ENCODE data around the gene TPP1.
A peak's percentile ranks its signal among the peaks of the same experiment; 100 is the strongest.

TPP1 gene

DNA sequence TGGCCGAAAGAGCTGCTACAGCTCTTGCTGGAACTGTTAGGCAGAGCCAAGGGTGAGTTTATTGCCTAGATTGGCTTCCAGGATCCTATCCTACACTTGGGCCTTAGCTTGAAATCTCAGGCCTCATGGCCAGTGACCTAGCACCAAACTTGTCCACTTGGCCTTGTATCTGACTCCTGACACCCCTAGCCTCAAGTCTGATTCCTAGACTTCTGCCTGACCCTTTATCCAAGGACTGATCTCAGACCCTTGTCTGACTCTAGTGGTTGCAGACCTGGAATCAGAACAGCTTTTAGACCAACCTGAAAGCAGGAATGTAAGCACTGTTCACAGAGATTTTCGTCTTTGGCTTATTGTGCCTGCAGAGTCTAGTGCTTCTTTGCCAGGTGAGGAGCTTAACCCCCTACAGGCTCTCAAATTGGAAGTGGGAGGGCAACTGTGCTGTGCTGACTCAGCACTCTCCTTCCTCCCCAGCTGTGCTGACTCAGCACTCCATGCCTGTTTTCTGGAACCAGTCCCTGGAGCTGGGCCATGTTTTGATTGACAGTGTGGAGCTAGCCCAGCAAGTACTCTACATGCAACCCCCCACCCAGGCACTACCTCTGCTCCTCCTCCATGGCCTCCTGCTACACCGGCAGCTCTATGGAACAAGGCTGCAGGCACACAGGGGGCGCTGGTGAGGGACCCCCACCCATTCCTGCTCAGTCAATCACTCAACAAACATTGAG is 50.9 kb downstream of the TPP1 start:
- TF ChIP-seq, protein P1, sequence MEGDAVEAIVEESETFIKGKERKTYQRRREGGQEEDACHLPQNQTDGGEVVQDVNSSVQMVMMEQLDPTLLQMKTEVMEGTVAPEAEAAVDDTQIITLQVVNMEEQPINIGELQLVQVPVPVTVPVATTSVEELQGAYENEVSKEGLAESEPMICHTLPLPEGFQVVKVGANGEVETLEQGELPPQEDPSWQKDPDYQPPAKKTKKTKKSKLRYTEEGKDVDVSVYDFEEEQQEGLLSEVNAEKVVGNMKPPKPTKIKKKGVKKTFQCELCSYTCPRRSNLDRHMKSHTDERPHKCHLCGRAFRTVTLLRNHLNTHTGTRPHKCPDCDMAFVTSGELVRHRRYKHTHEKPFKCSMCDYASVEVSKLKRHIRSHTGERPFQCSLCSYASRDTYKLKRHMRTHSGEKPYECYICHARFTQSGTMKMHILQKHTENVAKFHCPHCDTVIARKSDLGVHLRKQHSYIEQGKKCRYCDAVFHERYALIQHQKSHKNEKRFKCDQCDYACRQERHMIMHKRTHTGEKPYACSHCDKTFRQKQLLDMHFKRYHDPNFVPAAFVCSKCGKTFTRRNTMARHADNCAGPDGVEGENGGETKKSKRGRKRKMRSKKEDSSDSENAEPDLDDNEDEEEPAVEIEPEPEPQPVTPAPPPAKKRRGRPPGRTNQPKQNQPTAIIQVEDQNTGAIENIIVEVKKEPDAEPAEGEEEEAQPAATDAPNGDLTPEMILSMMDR (conservative IDR thresholded peaks at IDR 0.05; ENCODE audit: low read length): no peak
- H3K4me3 ChIP-seq (ENCODE audit: low read length): no peak overlapping the region
- peak; percentile 57 for DNase-seq (ENCODE audit: low read depth)

GRCh38 chr11:6567371-6567745 is 51.9 kb downstream of the TPP1 start:
- TF ChIP-seq, protein P1 (conservative IDR thresholded peaks at IDR 0.05; ENCODE audit: low read length): no peak
- DNase-seq (ENCODE audit: low read depth): no peak
- no peak overlapping the region for H3K4me3 ChIP-seq (ENCODE audit: low read length)

GRCh38 chr11:6566704-6567370 is 52.4 kb downstream of the TPP1 start:
- no peak for DNase-seq (ENCODE audit: low read depth)
- TF ChIP-seq, protein P1 (conservative IDR thresholded peaks at IDR 0.05; ENCODE audit: low read length): no peak
- no peak overlapping the region for H3K4me3 ChIP-seq (ENCODE audit: low read length)

GRCh38 chr11:6565988-6566703 is 53.1 kb downstream of the TPP1 start:
- TF ChIP-seq, protein P1 (conservative IDR thresholded peaks at IDR 0.05; ENCODE audit: low read length): no peak
- no peak overlapping the region for H3K4me3 ChIP-seq (ENCODE audit: low read length)
- no peak for DNase-seq (ENCODE audit: low read depth)

DNA sequence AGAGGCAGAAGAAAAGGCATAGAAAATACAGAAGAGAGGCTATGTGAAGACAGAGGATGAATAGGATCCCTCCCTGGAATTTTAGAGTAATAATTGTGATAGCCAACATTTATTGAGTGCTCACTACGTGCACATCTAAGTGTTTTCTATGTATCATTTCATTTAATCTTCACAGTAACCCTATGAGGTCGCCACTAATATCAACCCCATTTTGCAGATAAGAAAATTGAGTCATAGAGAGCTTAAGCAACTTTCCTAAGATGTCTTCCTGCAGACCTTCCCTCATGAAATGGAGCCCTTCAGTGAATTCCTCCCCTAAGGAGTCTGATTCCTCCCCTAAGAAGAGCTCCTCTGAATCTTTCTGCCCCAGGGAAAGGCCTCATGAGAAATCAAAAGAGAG is 53.9 kb downstream of the TPP1 start:
- TF ChIP-seq, protein P1 (conservative IDR thresholded peaks at IDR 0.05; ENCODE audit: low read length): no peak
- no peak for DNase-seq (ENCODE audit: low read depth)

GRCh38 chr11:6563667-6564066 is 55.6 kb downstream of the TPP1 start:
- no peak for DNase-seq (ENCODE audit: low read depth)
- no peak overlapping the region for H3K4me3 ChIP-seq (ENCODE audit: low read length)
- TF ChIP-seq, protein P1 (conservative IDR thresholded peaks at IDR 0.05; ENCODE audit: low read length): no peak

More for the DNA sequence above, 53.9 kb downstream of the TPP1 start:
- H3K4me3 ChIP-seq (ENCODE audit: low read length): no peak overlapping the region

Measured in AG10803 (cell line).